Thyroid gland (tissue), 4 donors: ENCODE results near the gene CDC14A. TPM values are rescaled to one million over a fixed set of nuclear protein-coding genes. Genes with fewer than 3 reads are reported as not detected.

Experiments
- DNase-seq, 2 donors: peaks; one replicate each; pipeline ENCODE4 v3.0.0-alpha.2; 2019
- H3K27ac ChIP-seq, 3 donors: fragments of 200-600 bp; sonication (generic); 1 replicate in 2 of 3; 2 replicates in 1 of 3; pipeline ENCODE4 v1.5.1; 2016 to 2019; ENCODE audit warnings: mild to moderate bottlenecking in 1 of 3, moderate library complexity in 1 of 3
- H3K27me3 ChIP-seq: fragments of 200-600 bp; sonication (generic); one replicate; pipeline ENCODE4 v1.5.1; 2019
- H3K36me3 ChIP-seq, 2 donors: fragments of 200-600 bp; sonication (generic); one replicate each; pipeline ENCODE4 v1.5.1; 2016 to 2019
- H3K4me1 ChIP-seq, 2 donors: fragments of 200-600 bp; sonication (generic); one replicate each; pipeline ENCODE4 v1.5.1; 2017 to 2019
- H3K4me3 ChIP-seq, 3 donors: fragments of 200-600 bp; sonication (generic); replicated peaks in 1 of 3; 1 replicate in 2 of 3; 2 replicates in 1 of 3; pipeline ENCODE4 v1.5.1; 2016; ENCODE audit warnings: mild to moderate bottlenecking in 1 of 3
- H3K9me3 ChIP-seq: fragments of 200-600 bp; sonication (generic); one replicate; pipeline ENCODE4 v1.5.1; 2017
- CTCF ChIP-seq, 6 experiments: fragments of 200-600 bp in 3 of 6; fragments of 450-650 bp in 3 of 6; sonication (generic) in 3 of 6; IDR thresholded peaks; one replicate each; pipeline ENCODE4 v1.5.1; 2016 to 2019; ENCODE audit warnings: antibody characterized with exemption in 6 of 6, mild to moderate bottlenecking in 2 of 6, inconsistent platforms in 1 of 6, moderate library complexity in 1 of 6
- POLR2A ChIP-seq, 2 donors: fragments of 450-650 bp; IDR thresholded peaks; one replicate each; pipeline ENCODE4 v1.6.1; 2017; ENCODE audit warnings: antibody characterized with exemption in 2 of 2, mild to moderate bottlenecking in 2 of 2, moderate library complexity in 1 of 2
- WGBS, 2 donors: methylation state at CpG; one replicate each; pipeline ENCODE4 v1.1.5; 2017; 5-methylcytosine and 5-hydroxymethylcytosine counted together
- intact Hi-C: fragments of 100-400 bp; cut with DNase I; formaldehyde crosslinking; loops from one replicate; pipeline ENCODE4 v1.15.1; 2023
- total RNA-seq, 4 donors: library from RNA; depleted of rRNA; stranded (reverse); fragments of >200 nt; gene quantifications; one replicate each; pipeline ENCODE4 v1.2.3, GENCODE V29; 2016

The CDC14A gene
- total RNA-seq, 4 donors from 2014 or later, result 17.1 to 32.8 (median 28.0) TPM

GRCh38 chr1:100353988-100354387 is 1.7 kb downstream of the CDC14A start:
- 55 to 80% methylated on average over 1 of the region's 1 CpG for whole genome bisulfite sequencing, 2 donors

GRCh38 chr1:100354971-100355394 is 2.7 kb downstream of the CDC14A start:
- Histone ChIP-seq H3K27ac (peak overlapping the region; percentile 50 to 56 (median 50)), H3K4me3 (no peak overlapping the region), H3K4me1 (peaks cover 35 to 39% of the 10 kb centered on the region in 2 donors), H3K27me3 (no peaks in the 10 kb centered on the region), H3K36me3 (no peaks in the 10 kb centered on the region), H3K9me3 (no peaks in the 10 kb centered on the region)
- intact Hi-C loops, result loop anchor here (5.0 kb wide), 1 partner anchor 88 kb away; the partner anchor contains the start of gene RTCA
- TF ChIP-seq CTCF (IDR thresholded peaks at IDR 0.05) (no peak), POLR2A (IDR thresholded peaks at IDR 0.05) (peak in 1 of 2 donors; percentile 87)
- 19 to 34% methylated on average over 2 of the region's 2 CpGs for WGBS, 2 donors
- DNase-seq, result peak; percentile 76 to 78

More at GRCh38 chr1:100353988-100354387, 1.7 kb downstream of the CDC14A start:
- Histone ChIP-seq H3K27ac (peak overlapping the region in 1 of 3 donors; percentile 37), H3K27me3 (no peaks in the 10 kb centered on the region), H3K36me3 (no peaks in the 10 kb centered on the region), H3K4me3 (peak overlapping the region in 1 of 3 donors; percentile 86), H3K9me3 (no peaks in the 10 kb centered on the region), H3K4me1 (peaks cover 29 to 30% of the 10 kb centered on the region in 2 donors)
- intact Hi-C loops, result loop anchor here (5.0 kb wide), 1 partner anchor 87 kb away; the partner anchor contains the start of gene RTCA
- no peak for DNase-seq
- no peak for TF ChIP-seq CTCF (IDR thresholded peaks at IDR 0.05)
- TF ChIP-seq POLR2A (IDR thresholded peaks at IDR 0.05), result no peak

- Histone ChIP-seq H3K4me3 (no peak overlapping the region), H3K36me3 (no peaks in the 10 kb centered on the region), H3K4me1 (peaks cover 50 to 56% of the 10 kb centered on the region in 2 donors), H3K27ac (peak overlapping the region in 2 of 3 donors; percentile 6 to 15), H3K9me3 (no peaks in the 10 kb centered on the region), H3K27me3 (no peaks in the 10 kb centered on the region)
- DNase-seq, result no peak
- TF ChIP-seq CTCF (IDR thresholded peaks at IDR 0.05) (peak in 2 of 6 experiments; percentile 6 to 23), POLR2A (IDR thresholded peaks at IDR 0.05) (no peak)
- WGBS, 2 donors, result 75 to 83% methylated on average over 2 of the region's 2 CpGs
- intact Hi-C loops, result no loop called here
These were observed 5.9 kb downstream of the CDC14A start for GRCh38 chr1:100358210-100358609.

GRCh38 chr1:100359139-100359538 is 6.8 kb downstream of the CDC14A start:
- intact Hi-C loops, result no loop called here
- Histone ChIP-seq H3K36me3 (no peaks in the 10 kb centered on the region), H3K4me3 (no peak overlapping the region), H3K9me3 (no peaks in the 10 kb centered on the region), H3K4me1 (peaks cover 41 to 55% of the 10 kb centered on the region in 2 donors), H3K27ac (peak overlapping the region; percentile 50 to 63 (median 56)), H3K27me3 (no peaks in the 10 kb centered on the region)
- no peak for TF ChIP-seq POLR2A (IDR thresholded peaks at IDR 0.05)
- TF ChIP-seq CTCF (IDR thresholded peaks at IDR 0.05), result no peak
- 79 to 97% methylated on average over 1 of the region's 1 CpG for WGBS, 2 donors
- DNase-seq, result no peak

GRCh38 chr1:100360790-100361510 is 8.6 kb downstream of the CDC14A start:
- intact Hi-C loops, result loop anchor here (10.0 kb wide), 1 partner anchor 226 kb away; the partner anchor contains the start of genes SASS6 and TRMT13
- peak; percentile 82 for DNase-seq

More at GRCh38 chr1:100360790-100361510, 8.6 kb downstream of the CDC14A start:
- 6 to 8% methylated on average over 2 of the region's 2 CpGs for WGBS, 2 donors
- TF ChIP-seq POLR2A (IDR thresholded peaks at IDR 0.05) (no peak), CTCF (IDR thresholded peaks at IDR 0.05) (no peak)
- Histone ChIP-seq H3K36me3 (no peaks in the 10 kb centered on the region), H3K4me3 (no peak overlapping the region), H3K9me3 (no peaks in the 10 kb centered on the region), H3K27me3 (no peaks in the 10 kb centered on the region), H3K27ac (peak overlapping the region; percentile 56 to 64 (median 63)), H3K4me1 (peaks cover 34 to 41% of the 10 kb centered on the region in 2 donors)
